Fibroblast of villous mesenchyme (primary cell): ENCODE results near the gene ALKBH6. TPM values are rescaled to one million over a fixed set of nuclear protein-coding genes. Genes with fewer than 3 reads are reported as not detected.
"Not testable (repeated sequence)": the region's sequence is repeated elsewhere in the genome, so short reads cannot be mapped to it uniquely, and the experiment has no call there.

Source experiments
- DNase-seq: peaks from one replicate; pipeline ENCODE4 v3.0.0-alpha.2; 2010; ENCODE audit warnings: low read depth
- H3K4me3 ChIP-seq: 2 replicates; pipeline ENCODE4 v1.5.1; 2011; ENCODE audit warnings: low read depth, mild to moderate bottlenecking, low read length
- CTCF ChIP-seq: IDR thresholded peaks from 2 replicates; pipeline ENCODE4 v1.5.1; 2012; ENCODE audit warnings: low read depth, mild to moderate bottlenecking, low read length; ENCODE audit not compliant: insufficient read depth
- total RNA-seq: library from RNA; depleted of rRNA; stranded (reverse); fragments of >200 nt; gene quantifications from 2 replicates; pipeline ENCODE4 v1.2.3, GENCODE V29; 2012

Gene ALKBH6
- total RNA-seq, 1 donor = 14.2 TPM

GRCh38 chr19:36046443-36047050 is 32.5 kb upstream of the ALKBH6 start:
- TF ChIP-seq CTCF = no peak
- DNase-seq = peak; percentile 30
- H3K4me3 ChIP-seq = no peak overlapping the region

- no peak for TF ChIP-seq CTCF
- no peak overlapping the region for H3K4me3 ChIP-seq
- no peak for DNase-seq
These were observed 29.9 kb upstream of the ALKBH6 start for GRCh38 chr19:36043952-36044351.

GRCh38 chr19:36041831-36042230 is 27.8 kb upstream of the ALKBH6 start:
- peak; percentile 90 for DNase-seq
- H3K4me3 ChIP-seq = no peak overlapping the region
- TF ChIP-seq CTCF = no peak

DNA sequence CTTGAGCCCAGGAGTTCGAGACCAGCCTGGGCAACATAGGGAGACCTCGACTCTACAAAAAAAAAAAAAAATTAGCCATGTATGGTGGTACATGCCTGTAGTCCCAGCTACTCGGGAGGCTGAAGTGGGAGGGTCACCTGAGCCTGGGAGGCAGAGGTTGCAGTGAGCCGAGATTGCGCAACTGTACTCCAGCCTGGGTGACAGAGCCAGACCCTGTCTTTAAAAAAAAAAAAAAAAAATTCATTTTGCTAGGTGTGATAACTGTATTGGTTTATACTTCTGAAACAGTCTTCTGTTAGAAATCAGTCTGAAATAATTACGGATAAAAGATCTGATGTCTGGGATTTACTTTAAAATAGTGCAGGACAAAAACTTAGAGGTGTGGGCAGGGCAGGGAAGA is 27.1 kb upstream of the ALKBH6 start:
- not testable (repeated sequence) for H3K4me3 ChIP-seq, DNase-seq

DNA sequence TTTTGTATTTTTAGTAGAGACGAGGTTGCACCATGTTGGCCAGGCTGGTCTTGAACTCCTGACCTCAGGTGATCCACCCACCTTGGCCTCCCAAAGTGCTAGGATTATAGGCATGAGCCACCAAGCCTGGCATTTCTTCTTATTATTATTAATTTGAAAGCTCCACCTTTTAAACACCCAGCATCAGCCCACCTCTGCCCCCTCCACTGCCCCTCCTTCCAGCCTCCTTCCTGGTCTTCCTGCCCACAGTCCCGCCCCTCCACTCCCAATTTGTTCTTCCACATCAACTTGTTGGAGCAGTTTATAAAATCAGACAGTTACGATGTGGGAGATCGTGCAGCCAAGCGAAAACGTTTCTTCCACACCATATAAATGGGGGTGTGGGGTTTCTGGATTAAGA is 26.5 kb upstream of the ALKBH6 start:
- no peak for DNase-seq
- H3K4me3 ChIP-seq = no peak overlapping the region
- TF ChIP-seq CTCF = no peak

GRCh38 chr19:36032251-36033104 is 18.5 kb upstream of the ALKBH6 start, which contains the start of gene CLIP3:
Gene CLIP3, minus strand, starts transcription at chr19:36032873. Its CDS starts 516 bp downstream, at chr19:36032357.
- no peak for TF ChIP-seq CTCF
- peak; percentile 60 for DNase-seq
- H3K4me3 ChIP-seq = peak within 1 kb of the TSS; percentile 85

- no peak for TF ChIP-seq CTCF
- no peak for DNase-seq
- H3K4me3 ChIP-seq = no peak overlapping the region
These were observed 17.3 kb upstream of the ALKBH6 start for GRCh38 chr19:36031308-36031707.
